HepG2 (cell line): Measurements from ENCODE around the gene GFOD1. TPM values are rescaled to one million over a fixed set of nuclear protein-coding genes. Genes with fewer than 3 reads are reported as not detected.
A peak's percentile ranks its signal among the peaks of the same experiment; 100 is the strongest.

Experiments used
- ADNP ChIP-seq: sonication (generic); formaldehyde crosslinking; IDR thresholded peaks from 2 replicates; pipeline ENCODE4 v1.4.0; 2020; ENCODE audit warnings: missing genetic modification reagents
- ARID5B ChIP-seq: IDR thresholded peaks from 2 replicates; pipeline ENCODE4 v1.4.0; 2020; ENCODE audit warnings: mild to moderate bottlenecking, missing genetic modification reagents
- ASH2L ChIP-seq: fragments of 300-600, 200-600 bp; sonication (generic); IDR thresholded peaks from 2 replicates; pipeline ENCODE4 v1.7.0; 2017; ENCODE audit warnings: low read depth, mild to moderate bottlenecking, moderate library complexity, mixed read lengths, low read length; ENCODE audit not compliant: insufficient read length
- CCDC6 ChIP-seq: sonication (generic); formaldehyde crosslinking; IDR thresholded peaks from 2 replicates; pipeline ENCODE4 v1.8.1; 2022; ENCODE audit warnings: mild to moderate bottlenecking, missing genetic modification reagents, moderate library complexity
- HMG20A ChIP-seq: IDR thresholded peaks from 2 replicates; pipeline ENCODE4 v1.6.1; 2016; ENCODE audit warnings: borderline replicate concordance
- JUN ChIP-seq: sonication (generic); formaldehyde crosslinking; IDR thresholded peaks from 2 replicates; pipeline ENCODE4 v1.4.0; 2020; ENCODE audit warnings: mild to moderate bottlenecking, missing genetic modification reagents
- JUNB ChIP-seq: sonication (generic); formaldehyde crosslinking; IDR thresholded peaks from 2 replicates; pipeline ENCODE4 v1.8.0; 2022; ENCODE audit warnings: missing genetic modification reagents, mild to moderate bottlenecking, borderline replicate concordance
- KDM2A ChIP-seq: sonication (generic); formaldehyde crosslinking; IDR thresholded peaks from 2 replicates; pipeline ENCODE4 v1.4.0; 2020; ENCODE audit warnings: low read depth, missing genetic modification reagents, borderline replicate concordance
- MLX ChIP-seq: IDR thresholded peaks from 2 replicates; pipeline ENCODE4 v1.6.1; 2016
- MTF2 ChIP-seq: sonication (generic); formaldehyde crosslinking; IDR thresholded peaks from 2 replicates; pipeline ENCODE4 v1.5.0; 2020; ENCODE audit warnings: missing genetic modification reagents, borderline replicate concordance
- NFIC ChIP-seq: IDR thresholded peaks from 2 replicates; pipeline ENCODE4 v1.6.1; 2012; ENCODE audit warnings: mild to moderate bottlenecking, low read length, inconsistent platforms
- SMAD9 ChIP-seq: sonication (generic); formaldehyde crosslinking; IDR thresholded peaks from 2 replicates; pipeline ENCODE4 v1.5.1; 2020; ENCODE audit warnings: mild to moderate bottlenecking, missing genetic modification reagents
- TBX2 ChIP-seq: sonication (generic); formaldehyde crosslinking; IDR thresholded peaks from 2 replicates; pipeline ENCODE4 v1.5.0; 2020; ENCODE audit warnings: missing genetic modification reagents, mild to moderate bottlenecking, borderline replicate concordance
- THRA ChIP-seq: sonication (generic); formaldehyde crosslinking; IDR thresholded peaks from 2 replicates; pipeline ENCODE4 v1.4.0; 2020; ENCODE audit warnings: missing genetic modification reagents, borderline replicate concordance
- ZNF256 ChIP-seq: sonication (generic); formaldehyde crosslinking; conservative IDR thresholded peaks from 2 replicates; pipeline ENCODE4 v1.4.0; 2020; ENCODE audit warnings: missing genetic modification reagents
- ZNF343 ChIP-seq: sonication (generic); formaldehyde crosslinking; IDR thresholded peaks from 2 replicates; pipeline ENCODE4 v1.4.0; 2020; ENCODE audit warnings: mild to moderate bottlenecking, missing genetic modification reagents
- ZNF510 ChIP-seq: sonication (generic); formaldehyde crosslinking; IDR thresholded peaks from 2 replicates; pipeline ENCODE4 v1.4.0; 2020; ENCODE audit warnings: low read depth, mild to moderate bottlenecking, missing genetic modification reagents
- ZNF597 ChIP-seq: sonication (generic); formaldehyde crosslinking; IDR thresholded peaks from 2 replicates; pipeline ENCODE4 v1.5.0; 2020; ENCODE audit warnings: missing genetic modification reagents
- ZNF660 ChIP-seq: sonication (generic); formaldehyde crosslinking; IDR thresholded peaks from 2 replicates; pipeline ENCODE4 v1.5.1; 2020; ENCODE audit warnings: mild to moderate bottlenecking, low read depth, missing genetic modification reagents, borderline replicate concordance
- ZNF749 ChIP-seq: sonication (generic); formaldehyde crosslinking; IDR thresholded peaks from 2 replicates; pipeline ENCODE4 v1.8.0; 2022; ENCODE audit warnings: mild to moderate bottlenecking, missing genetic modification reagents, moderate library complexity, borderline replicate concordance
- ZNF781 ChIP-seq: sonication (generic); formaldehyde crosslinking; IDR thresholded peaks from 2 replicates; pipeline ENCODE4 v1.5.1; 2020; ENCODE audit warnings: borderline replicate concordance, mild to moderate bottlenecking, missing genetic modification reagents; ENCODE audit errors: not compliant biosample characterization
- polyA plus RNA-seq, 8 experiments: library from polyadenylated mRNA; depleted of rRNA in 3 of 8; stranded (reverse) in 7 of 8; unstranded in 1 of 8; fragments of >200 nt; fragmentation: Illumina TruSeq in 4 of 8; extraction: Trizol in 4 of 8; gene quantifications; 2 replicates each; pipeline versions ENCODE4 v1.2.1 to v1.2.3, GENCODE V29; 2011 to 2016; ENCODE audit warnings: low read depth in 4 of 8, missing spikeins in 1 of 8, mixed read lengths in 1 of 8; ENCODE audit not compliant: insufficient read depth in 1 of 8
- total RNA-seq, 5 experiments: library from RNA; depleted of rRNA; stranded (reverse); fragments of >200 nt; fragmentation: Illumina TruSeq; extraction: Trizol; gene quantifications; 2 replicates each; pipeline ENCODE4 v1.2.3, GENCODE V29; 2016; ENCODE audit warnings: low read depth in 1 of 5

GFOD1 gene
- total and polyA plus RNA-seq, 2 of the 13 experiments (the other 11 are each of a cell fraction or from before 2014, with no cell fraction given), result 1.9 to 6.4 TPM

- TF ChIP-seq ARID5B (CRISPR knock-in tag) (peak; percentile 99), ADNP (CRISPR knock-in tag) (no peak), ZNF781 (peak; percentile 62), ZNF660 (CRISPR knock-in tag) (no peak), THRA (CRISPR knock-in tag) (peak; percentile 60), ZNF510 (CRISPR knock-in tag) (no peak), MTF2 (0 out of 2 replicates have a peak, but pooled peaks have one; percentile 56), ZNF256 (CRISPR knock-in tag) (0 out of 2 replicates have a peak, but pooled peaks have one; percentile 61), SMAD9 (CRISPR knock-in tag) (no peak), NFIC (peak; percentile 91), JUN (CRISPR knock-in tag) (peak; percentile 47; the same call in 1 of the 2 replicates), ASH2L (peak; percentile 71), ZNF343 (CRISPR knock-in tag) (no peak), CCDC6 (CRISPR knock-in tag) (peak; percentile 73; the same call in 1 of the 2 replicates), JUNB (CRISPR knock-in tag) (peak; percentile 64; the same call in 1 of the 2 replicates), HMG20A (CRISPR knock-in tag) (peak; percentile 90; the same call in 1 of the 2 replicates), TBX2 (CRISPR knock-in tag) (peak; percentile 76; the same call in 1 of the 2 replicates), ZNF749 (CRISPR knock-in tag) (peak; percentile 54; the same call in 1 of the 2 replicates), MLX (0 out of 2 replicates have a peak, but pooled peaks have one; percentile 17), ZNF597 (CRISPR knock-in tag) (no peak), KDM2A (CRISPR knock-in tag) (peak; percentile 57; the same call in 1 of the 2 replicates)
These were observed 79.4 kb downstream of the GFOD1 start (continued) for GRCh38 chr6:13407709-13408695.
